ENCODE data around the gene DGKG.

The DGKG gene

GRCh38 chr3:186361762-186362536 lies at the start of gene DGKG:
DGKG (minus strand) TSS chr3:186362234; CDS start chr3:186320459, 41,775 bp downstream.
- no peak for DNase-seq (ENCODE audit: low read depth)

DNA sequence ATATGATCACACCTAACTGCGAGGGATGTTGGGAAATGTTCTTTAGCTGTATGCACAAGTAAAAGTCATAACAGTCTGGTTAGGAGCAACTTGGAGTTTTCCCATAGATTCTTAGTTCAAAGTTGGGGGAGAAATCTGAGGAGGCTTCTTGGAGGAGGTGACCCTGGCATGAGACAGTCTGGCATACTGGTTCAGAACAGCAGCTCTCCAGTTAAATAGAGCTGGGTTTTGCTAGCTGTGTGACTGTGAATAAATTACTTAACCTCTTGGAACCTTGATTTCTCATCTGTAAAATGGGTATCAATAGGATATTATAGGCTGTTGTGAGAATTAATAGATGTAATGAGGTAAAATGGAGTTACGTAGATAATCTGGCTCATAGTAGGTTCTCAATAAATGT lies 49.1 kb upstream of the DGKG start:
- DNase-seq (ENCODE audit: low read depth): no peak

GRCh38 chr3:186406669-186407635 lies 44.9 kb upstream of the DGKG start:
- no peak for DNase-seq (ENCODE audit: low read depth)

DNA sequence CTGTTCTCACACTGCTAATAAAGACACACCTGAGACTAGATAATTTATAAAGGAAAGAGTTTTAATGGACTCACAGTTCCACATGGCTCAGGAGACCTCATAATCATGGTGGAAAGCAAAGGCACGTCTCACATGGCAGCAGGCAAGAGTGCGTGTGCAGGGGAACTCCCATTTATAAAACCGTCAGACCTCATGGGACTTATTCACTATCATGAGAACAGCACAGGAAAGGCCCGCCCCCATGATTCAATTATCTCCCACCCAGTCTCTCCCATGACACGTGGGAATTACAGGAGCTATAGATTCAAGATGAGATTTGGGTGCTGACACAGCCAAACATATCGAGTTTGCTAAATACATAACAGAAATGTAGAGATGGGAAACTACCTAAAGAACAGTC lies 39.5 kb upstream of the DGKG start:
- DNase-seq (ENCODE audit: low read depth): no peak

- no peak for DNase-seq (ENCODE audit: low read depth)
These were observed 38.6 kb upstream of the DGKG start for GRCh38 chr3:186400662-186401061.

DNA sequence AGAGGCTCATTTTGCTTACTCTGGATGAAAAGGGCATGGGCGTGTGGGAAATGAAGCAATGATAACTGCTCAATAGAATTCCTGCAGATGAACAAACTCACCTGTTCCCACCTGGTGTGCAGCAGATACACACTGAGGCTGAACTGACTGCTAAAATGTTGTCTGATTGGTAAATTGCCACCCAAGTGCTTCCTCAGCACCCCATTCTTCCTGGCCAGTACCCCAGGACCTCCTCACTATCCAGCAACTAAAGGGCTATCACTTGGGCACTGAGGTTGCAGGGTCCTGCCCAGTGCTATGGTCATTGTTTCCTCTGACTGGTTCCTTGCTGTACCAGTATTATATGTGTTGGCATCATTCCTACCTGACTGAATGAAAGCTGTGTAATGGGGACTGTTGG lies 38.0 kb upstream of the DGKG start:
- DNase-seq (ENCODE audit: low read depth): no peak

DNA sequence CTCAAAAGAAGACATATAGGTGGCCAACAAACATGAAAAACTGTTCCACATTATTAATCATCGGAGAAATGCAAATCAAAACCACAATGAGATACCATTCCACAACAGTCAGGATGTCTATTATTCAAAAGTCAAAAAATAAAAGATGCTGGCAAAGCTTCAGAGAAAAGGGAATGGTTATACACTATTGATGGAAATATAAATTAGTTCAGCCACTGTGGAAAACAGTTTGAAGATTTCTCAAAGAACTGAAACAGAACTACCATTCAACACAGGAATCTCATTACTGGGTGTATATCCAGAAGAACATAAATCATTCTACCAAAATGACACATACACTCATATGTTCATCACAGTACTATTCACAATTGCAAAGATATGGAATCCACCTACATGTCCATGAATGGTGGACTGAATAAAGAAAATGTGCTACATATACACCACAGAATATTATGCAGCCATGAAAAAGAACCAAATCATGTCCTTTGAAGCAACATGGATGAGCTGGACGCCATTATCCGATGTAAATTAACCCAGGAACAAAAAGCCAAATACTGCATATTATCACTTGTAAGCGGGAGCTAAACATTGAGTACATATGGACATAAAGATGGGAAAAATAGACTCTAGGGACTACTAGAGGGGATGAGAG lies 32.7 kb upstream of the DGKG start:
- DNase-seq (ENCODE audit: low read depth): no peak

GRCh38 chr3:186386883-186387560 lies 25.0 kb upstream of the DGKG start:
- DNase-seq (ENCODE audit: low read depth): no peak

GRCh38 chr3:186385856-186386602 lies 24.0 kb upstream of the DGKG start:
- no peak for DNase-seq (ENCODE audit: low read depth)

GRCh38 chr3:186383026-186383993 lies 21.3 kb upstream of the DGKG start:
- DNase-seq (ENCODE audit: low read depth): no peak

DNA sequence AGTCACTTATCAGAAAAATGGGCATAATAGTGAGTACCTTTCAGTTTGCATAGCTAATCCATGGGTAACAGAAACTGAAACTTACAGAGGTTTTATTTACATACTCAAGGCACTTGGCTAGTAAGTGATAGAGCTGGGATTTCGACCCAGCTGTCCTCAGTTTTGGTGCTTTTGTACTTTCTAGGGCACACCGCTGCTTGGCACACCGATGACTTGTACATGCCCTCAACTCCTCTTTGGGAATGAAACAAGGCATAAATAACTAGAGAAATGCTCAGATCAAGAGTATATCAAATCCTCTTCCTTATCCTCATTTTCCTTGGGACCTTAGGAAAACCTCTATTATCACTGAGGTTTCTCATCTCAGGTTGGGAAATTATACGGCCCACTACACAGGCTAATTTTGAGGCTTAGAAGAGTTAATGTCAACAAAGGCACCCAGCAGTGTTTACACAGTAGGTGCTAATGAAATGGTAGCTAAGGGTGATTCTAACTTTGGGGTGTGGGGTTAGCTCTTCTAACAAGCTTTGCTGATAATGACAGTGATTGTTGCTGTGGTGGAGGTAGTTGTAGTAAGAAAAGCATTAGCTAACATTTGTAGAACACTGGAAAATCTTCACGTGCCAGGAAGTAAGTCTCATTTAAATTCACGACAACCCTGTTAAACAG lies 20.3 kb upstream of the DGKG start:
- DNase-seq (ENCODE audit: low read depth): no peak

DNA sequence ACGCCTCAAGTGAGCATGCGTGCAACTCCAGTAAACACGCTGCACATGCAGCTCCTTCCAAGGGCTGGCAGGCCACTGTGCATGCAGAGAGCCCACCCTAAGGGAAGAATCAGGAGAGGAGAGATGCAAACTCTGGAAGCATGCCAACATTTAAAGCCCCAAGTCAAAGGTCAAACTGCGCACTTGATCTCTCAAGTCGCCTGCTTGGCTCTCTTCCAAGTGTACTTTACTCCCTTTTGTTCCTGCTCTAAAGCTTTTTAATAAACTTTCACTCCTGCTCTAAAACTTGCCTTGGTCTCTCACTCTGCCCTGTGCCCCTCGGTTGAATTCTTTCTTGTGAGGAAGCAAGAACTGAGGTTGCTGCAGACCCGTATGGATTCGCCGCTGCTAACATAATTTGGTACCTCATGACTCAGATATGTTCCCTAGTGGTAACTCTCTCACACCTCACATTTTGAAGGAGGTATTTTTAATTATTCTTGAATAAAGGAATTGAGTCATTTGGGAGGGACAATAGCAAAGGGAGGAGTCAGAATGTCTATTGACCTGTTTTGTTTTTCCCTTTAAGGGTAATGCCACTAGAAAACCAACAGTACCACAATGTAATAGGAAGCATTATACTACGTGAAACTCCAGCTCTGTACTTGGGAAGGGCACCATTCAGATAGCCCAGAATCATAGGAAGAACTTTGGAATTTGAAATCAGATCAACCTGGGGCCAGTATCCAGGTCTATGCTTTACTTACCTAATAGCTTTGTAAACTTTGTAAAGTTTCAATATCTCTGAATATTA lies 19.6 kb upstream of the DGKG start:
- DNase-seq (ENCODE audit: low read depth): no peak

DNA sequence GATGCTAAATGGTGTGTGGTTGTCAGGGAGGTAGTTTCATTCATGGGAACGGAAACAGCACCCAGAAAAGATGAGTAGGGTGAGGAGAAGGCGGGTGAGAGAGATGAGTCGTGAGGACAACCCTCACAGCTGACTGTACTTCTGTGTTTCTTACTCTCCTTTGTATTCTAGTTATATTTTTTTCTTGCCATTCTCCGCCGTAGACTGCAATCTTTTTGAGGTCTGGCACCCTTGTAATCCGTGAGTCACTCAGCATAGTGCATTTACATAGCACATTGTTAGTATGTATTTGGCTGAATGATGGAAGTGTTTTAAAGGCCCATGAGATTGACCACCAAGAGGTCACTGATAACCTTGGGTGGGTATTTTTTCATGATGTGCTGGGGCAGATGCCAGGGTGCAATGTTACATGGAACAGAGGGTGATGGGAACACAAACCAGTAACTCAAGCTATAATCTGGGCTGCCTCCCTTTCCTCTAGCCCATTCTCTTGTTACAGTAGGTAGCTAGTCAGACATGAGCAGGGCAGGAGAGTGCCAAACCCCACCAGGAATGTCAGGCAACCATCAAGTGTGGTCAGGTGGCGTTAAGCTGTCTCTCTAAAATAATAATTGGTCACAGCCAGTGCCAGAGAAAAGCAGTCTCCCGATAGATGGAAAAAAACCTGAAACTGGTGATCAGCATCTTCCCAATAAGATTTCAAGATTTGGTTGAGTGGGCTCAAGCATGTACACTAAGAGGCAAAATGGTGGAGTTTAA lies 18.8 kb upstream of the DGKG start:
- DNase-seq (ENCODE audit: low read depth): no peak

GRCh38 chr3:186375443-186375842 lies 13.4 kb upstream of the DGKG start:
- DNase-seq (ENCODE audit: low read depth): no peak

DNA sequence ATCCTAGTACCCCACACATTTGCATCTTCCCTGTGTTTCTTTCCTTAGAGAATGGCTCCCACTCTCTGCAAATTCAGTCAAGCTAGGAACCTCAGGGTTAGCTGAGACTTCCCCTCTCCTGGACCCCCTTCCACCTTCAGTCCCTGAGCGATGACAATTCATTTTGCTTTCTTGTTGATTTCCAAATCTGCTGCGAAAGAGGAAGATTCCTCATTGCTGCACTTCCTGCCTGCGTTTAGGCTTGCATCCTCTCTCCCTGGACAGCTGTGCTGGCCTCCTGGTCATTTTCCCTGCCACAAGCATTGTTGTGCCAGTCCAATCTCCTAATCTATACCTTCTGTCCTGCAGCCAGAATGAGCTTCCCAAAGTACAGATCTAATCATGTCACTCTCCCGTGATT lies 12.3 kb upstream of the DGKG start:
- DNase-seq (ENCODE audit: low read depth): no peak

GRCh38 chr3:186369217-186369616 lies 7.2 kb upstream of the DGKG start:
- DNase-seq (ENCODE audit: low read depth): no peak

- no peak for DNase-seq (ENCODE audit: low read depth)
These were observed 6.7 kb upstream of the DGKG start for GRCh38 chr3:186368717-186369116.

DNA sequence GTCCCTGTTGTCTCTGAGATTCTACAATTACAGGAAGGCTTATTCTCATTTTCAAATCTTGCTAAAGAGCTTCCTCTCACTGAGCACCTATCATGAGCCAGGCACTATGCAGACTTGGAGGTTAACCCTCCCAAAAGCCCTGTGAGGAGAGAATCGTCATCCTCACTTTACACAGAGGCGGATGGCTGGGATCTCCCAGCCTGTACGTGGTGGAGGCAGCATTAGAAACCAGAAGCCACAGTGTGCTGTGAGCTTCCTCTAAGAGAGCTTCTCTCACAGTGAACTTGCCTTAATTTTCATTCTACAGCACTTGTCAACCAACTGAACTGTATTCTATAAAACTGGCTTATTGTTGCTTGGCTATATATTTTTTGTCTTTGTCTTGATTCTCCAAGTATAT lies 6.1 kb upstream of the DGKG start:
- DNase-seq (ENCODE audit: low read depth): no peak

Data from stimulated activated CD8-positive, alpha-beta memory T cell treated with anti-CD3 and anti-CD28 coated beads, Interleukin-7, amount 100 ng/mL, for 24 hours (primary cell).